ENCODE measurements around the gene CDC42SE2. TPM values are rescaled to one million over a fixed set of nuclear protein-coding genes. Genes with fewer than 3 reads are reported as not detected.

The CDC42SE2 gene
- polyA plus RNA-seq, 1 donor from 2014 or later = 48.2 TPM

GRCh38 chr5:131356619-131357018 is 92.8 kb downstream of the CDC42SE2 start:
- H3K4me3 ChIP-seq (ENCODE audit: low read length) = no peak overlapping the region
- H2AFZ ChIP-seq (ENCODE audit: low read depth, low read length) = no peak overlapping the region
- H3K27me3 ChIP-seq (ENCODE audit: insufficient read depth, low read depth, low read length) = no peaks in the 10 kb centered on the region
- no peaks in the 10 kb centered on the region for H3K9me2 ChIP-seq (ENCODE audit: insufficient read depth, low read length)
- H3K79me2 ChIP-seq (replicated peaks; ENCODE audit: insufficient read depth, low read length) = peaks cover 6% of the 10 kb centered on the region
- no peak overlapping the region for H3K27ac ChIP-seq (ENCODE audit: low read length)
- no peaks in the 10 kb centered on the region for H4K20me1 ChIP-seq (ENCODE audit: insufficient read depth)
- H3K36me3 ChIP-seq (ENCODE audit: insufficient read depth, low read length) = no peaks in the 10 kb centered on the region
- no peak overlapping the region for H3K9ac ChIP-seq (ENCODE audit: low read length)
- TF ChIP-seq EP300 (conservative IDR thresholded peaks at IDR 0.05; ENCODE audit: poor library complexity, severe bottlenecking) = no peak
- TF ChIP-seq RAD21 (conservative IDR thresholded peaks at IDR 0.05) = no peak
- no peak for TF ChIP-seq SMC3 (conservative IDR thresholded peaks at IDR 0.05; ENCODE audit: poor library complexity)
- no peak for TF ChIP-seq CTCF (IDR thresholded peaks at IDR 0.05; ENCODE audit: poor library complexity, severe bottlenecking)
- no peak for TF ChIP-seq MXI1 (conservative IDR thresholded peaks at IDR 0.05; ENCODE audit: poor library complexity, severe bottlenecking)
- no peak for TF ChIP-seq POLR2AphosphoS5 (IDR thresholded peaks at IDR 0.05)
- no peaks in the 10 kb centered on the region for H3K9me3 ChIP-seq (ENCODE audit: low read length)
- no peaks in the 10 kb centered on the region for H3F3A ChIP-seq (ENCODE audit: insufficient read depth, low read length, poor library complexity, severe bottlenecking)
- no peak overlapping the region for H3K4me2 ChIP-seq (ENCODE audit: low read length)

GRCh38 chr5:131357739-131358561 is 94.1 kb downstream of the CDC42SE2 start:
- H3F3A ChIP-seq (ENCODE audit: insufficient read depth, low read length, poor library complexity, severe bottlenecking) = no peaks in the 10 kb centered on the region
- H3K9me2 ChIP-seq (ENCODE audit: insufficient read depth, low read length) = no peaks in the 10 kb centered on the region
- no peaks in the 10 kb centered on the region for H3K27me3 ChIP-seq (ENCODE audit: insufficient read depth, low read depth, low read length)
- no peak overlapping the region for H3K4me3 ChIP-seq (ENCODE audit: low read length)
- peaks cover 6% of the 10 kb centered on the region for H3K79me2 ChIP-seq (replicated peaks; ENCODE audit: insufficient read depth, low read length)
- no peak overlapping the region for H3K4me2 ChIP-seq (ENCODE audit: low read length)
- H3K9ac ChIP-seq (ENCODE audit: low read length) = no peak overlapping the region
- H2AFZ ChIP-seq (ENCODE audit: low read depth, low read length) = no peak overlapping the region
- no peaks in the 10 kb centered on the region for H4K20me1 ChIP-seq (ENCODE audit: insufficient read depth)
- no peaks in the 10 kb centered on the region for H3K9me3 ChIP-seq (ENCODE audit: low read length)
- no peak for TF ChIP-seq SMC3 (conservative IDR thresholded peaks at IDR 0.05; ENCODE audit: poor library complexity)
- TF ChIP-seq RAD21 (conservative IDR thresholded peaks at IDR 0.05) = no peak
- TF ChIP-seq EZH2 (IDR thresholded peaks at IDR 0.05; ENCODE audit: borderline replicate concordance, insufficient read depth, low read length, poor library complexity, severe bottlenecking) = no peak
- TF ChIP-seq EP300 (conservative IDR thresholded peaks at IDR 0.05; ENCODE audit: poor library complexity, severe bottlenecking) = no peak
- no peak for TF ChIP-seq MXI1 (conservative IDR thresholded peaks at IDR 0.05; ENCODE audit: poor library complexity, severe bottlenecking)
- TF ChIP-seq CTCF (IDR thresholded peaks at IDR 0.05; ENCODE audit: poor library complexity, severe bottlenecking) = no peak
- H3K36me3 ChIP-seq (ENCODE audit: insufficient read depth, low read length) = no peaks in the 10 kb centered on the region
- no peak overlapping the region for H3K27ac ChIP-seq (ENCODE audit: low read length)

Measured in neural cell (in vitro differentiated cells).